T-helper 2 cell treated with Interferon-gamma antibody and Interleukin-4, amounts not matched to agents 5 μg/mL and 100 μg/mL, for 36 hours (primary cell): ENCODE data around the gene ENOX1.

Source experiments
- DNase-seq: peaks from one replicate; pipeline ENCODE4 v3.0.0; 2021; ENCODE audit warnings: low spot score
- H3K27ac Mint-ChIP-seq: one replicate; pipeline ENCODE4 v1.8.0; 2021; ENCODE audit warnings: mild to moderate bottlenecking, mixed read lengths
- H3K27me3 Mint-ChIP-seq: one replicate; pipeline ENCODE4 v1.8.0; 2021; ENCODE audit warnings: low read depth, mixed read lengths
- H3K36me3 Mint-ChIP-seq: one replicate; pipeline ENCODE4 v1.8.0; 2021; ENCODE audit warnings: low read depth, mixed read lengths
- H3K4me1 Mint-ChIP-seq: one replicate; pipeline ENCODE4 v1.8.0; 2021; ENCODE audit warnings: low read depth, mixed read lengths
- H3K4me3 Mint-ChIP-seq: one replicate; pipeline ENCODE4 v1.8.0; 2022; ENCODE audit warnings: mild to moderate bottlenecking, moderate library complexity, mixed read lengths
- H3K9me3 Mint-ChIP-seq: one replicate; pipeline ENCODE4 v1.8.0; 2021; ENCODE audit warnings: mixed read lengths

The ENOX1 gene

DNA sequence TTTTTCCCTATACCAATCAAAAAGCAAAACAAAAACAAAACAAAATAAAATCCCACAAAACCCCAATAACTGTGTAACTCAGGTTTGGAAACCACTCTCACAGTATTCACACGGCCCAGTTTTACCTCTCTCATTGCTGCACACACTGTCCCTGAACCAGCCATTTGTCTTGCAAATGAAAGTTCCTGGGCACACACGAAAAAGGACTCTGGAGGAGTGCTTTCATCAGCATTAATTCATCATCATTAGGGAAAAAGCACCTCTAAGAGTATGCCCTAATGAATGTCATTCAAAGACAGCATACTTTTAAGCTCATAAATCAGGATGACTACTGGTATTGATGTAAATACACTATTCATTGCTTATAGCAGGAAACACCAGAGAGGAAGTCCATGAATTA is 457.1 kb downstream of the ENOX1 start:
- Mint-ChIP-seq H3K27ac (no peak overlapping the region), H3K4me3 (no peak overlapping the region), H3K36me3 (no peaks in the 10 kb centered on the region), H3K27me3 (peaks cover 2% of the 10 kb centered on the region), H3K9me3 (no peaks in the 10 kb centered on the region), H3K4me1 (no peaks in the 10 kb centered on the region)
- DNase-seq = no peak

DNA sequence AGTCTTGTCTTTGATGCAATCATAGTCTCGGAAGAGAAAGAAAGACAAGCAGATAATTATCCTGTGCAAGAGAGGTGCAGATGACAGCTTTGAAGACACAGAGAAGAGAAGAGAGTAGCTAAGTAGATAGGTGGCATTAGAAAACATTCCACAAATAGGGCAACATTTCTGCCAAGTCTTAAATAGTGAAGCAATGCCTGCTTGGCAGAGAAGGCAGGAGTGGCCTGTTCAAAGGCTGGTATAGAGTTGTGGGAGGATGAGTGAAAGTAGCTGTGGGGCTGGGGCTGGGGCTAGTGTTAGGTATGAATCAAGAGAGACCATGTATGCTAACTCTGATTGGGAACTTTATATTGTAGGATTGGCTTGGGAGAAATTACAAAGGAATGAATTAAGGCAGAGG is 457.9 kb downstream of the ENOX1 start:
- H3K27me3 Mint-ChIP-seq = peaks cover 2% of the 10 kb centered on the region
- H3K27ac Mint-ChIP-seq = no peak overlapping the region
- no peaks in the 10 kb centered on the region for H3K36me3 Mint-ChIP-seq
- H3K4me1 Mint-ChIP-seq = no peaks in the 10 kb centered on the region
- H3K9me3 Mint-ChIP-seq = no peaks in the 10 kb centered on the region
- DNase-seq = no peak
- no peak overlapping the region for H3K4me3 Mint-ChIP-seq

DNA sequence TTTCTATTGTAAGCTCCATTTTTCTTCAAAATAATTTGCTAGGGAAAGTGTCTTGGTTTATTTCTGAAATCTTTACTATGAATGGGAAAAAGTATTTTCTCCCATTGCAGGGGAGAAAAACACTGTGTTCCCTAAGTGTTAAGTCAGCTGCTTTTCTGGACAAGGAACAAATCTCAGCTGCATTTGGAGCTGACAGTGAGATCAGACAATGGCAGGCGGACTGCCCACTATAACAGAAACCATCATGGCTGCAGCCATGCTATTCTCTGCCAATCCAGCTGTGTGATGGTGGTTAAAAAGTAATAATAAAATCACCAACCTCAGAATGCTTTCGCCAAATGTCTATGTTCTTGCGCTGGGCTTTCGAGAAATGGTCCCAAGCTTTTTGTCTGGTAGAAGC is 460.7 kb downstream of the ENOX1 start:
- Mint-ChIP-seq H3K27ac (no peak overlapping the region), H3K36me3 (no peaks in the 10 kb centered on the region), H3K4me1 (no peaks in the 10 kb centered on the region), H3K27me3 (peaks cover 5% of the 10 kb centered on the region), H3K9me3 (no peaks in the 10 kb centered on the region), H3K4me3 (no peak overlapping the region)
- no peak for DNase-seq

DNA sequence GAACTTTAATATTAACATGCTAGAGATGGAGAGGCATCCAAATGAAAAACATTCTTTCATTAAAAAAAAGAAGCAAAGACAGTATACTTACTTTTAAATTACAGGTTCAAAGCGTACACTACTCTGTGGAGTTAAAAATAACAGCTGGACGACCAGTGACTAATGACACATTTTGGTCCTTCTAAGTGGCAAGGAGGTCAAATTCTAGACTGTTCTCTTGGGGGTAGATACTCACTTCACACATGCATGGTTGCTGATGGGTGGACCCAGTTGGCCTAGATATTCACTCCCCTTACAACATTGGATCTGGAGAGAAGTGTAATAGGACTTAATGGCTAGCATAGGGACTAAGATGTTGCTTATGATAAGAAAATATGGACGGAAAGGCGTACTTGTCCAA is 461.1 kb downstream of the ENOX1 start:
- Mint-ChIP-seq H3K27me3 (peaks cover 8% of the 10 kb centered on the region), H3K36me3 (no peaks in the 10 kb centered on the region), H3K4me3 (no peak overlapping the region), H3K27ac (no peak overlapping the region), H3K4me1 (no peaks in the 10 kb centered on the region), H3K9me3 (no peaks in the 10 kb centered on the region)
- DNase-seq = no peak

DNA sequence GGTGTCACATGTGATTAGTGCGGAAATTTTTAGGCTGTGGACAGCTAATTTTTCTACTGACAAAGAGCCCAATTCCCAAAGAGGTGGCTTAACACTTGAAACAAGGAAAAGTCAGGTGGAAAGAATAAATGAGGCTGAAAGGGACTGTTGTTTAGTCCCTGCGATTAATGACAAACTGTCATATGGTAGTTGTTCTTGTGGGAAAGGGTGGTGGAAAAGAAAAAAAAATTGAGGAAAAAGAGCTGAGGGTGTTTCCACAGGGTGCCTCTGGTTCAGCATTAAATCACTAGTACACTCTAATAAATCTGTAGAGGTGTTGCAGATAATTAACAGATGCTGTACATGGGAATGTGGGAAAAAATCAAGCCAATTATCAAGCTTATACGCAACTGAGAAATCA is 462.6 kb downstream of the ENOX1 start:
- DNase-seq = no peak
- Mint-ChIP-seq H3K4me1 (no peaks in the 10 kb centered on the region), H3K36me3 (no peaks in the 10 kb centered on the region), H3K27ac (no peak overlapping the region), H3K9me3 (no peaks in the 10 kb centered on the region), H3K27me3 (peaks cover 8% of the 10 kb centered on the region), H3K4me3 (no peak overlapping the region)

DNA sequence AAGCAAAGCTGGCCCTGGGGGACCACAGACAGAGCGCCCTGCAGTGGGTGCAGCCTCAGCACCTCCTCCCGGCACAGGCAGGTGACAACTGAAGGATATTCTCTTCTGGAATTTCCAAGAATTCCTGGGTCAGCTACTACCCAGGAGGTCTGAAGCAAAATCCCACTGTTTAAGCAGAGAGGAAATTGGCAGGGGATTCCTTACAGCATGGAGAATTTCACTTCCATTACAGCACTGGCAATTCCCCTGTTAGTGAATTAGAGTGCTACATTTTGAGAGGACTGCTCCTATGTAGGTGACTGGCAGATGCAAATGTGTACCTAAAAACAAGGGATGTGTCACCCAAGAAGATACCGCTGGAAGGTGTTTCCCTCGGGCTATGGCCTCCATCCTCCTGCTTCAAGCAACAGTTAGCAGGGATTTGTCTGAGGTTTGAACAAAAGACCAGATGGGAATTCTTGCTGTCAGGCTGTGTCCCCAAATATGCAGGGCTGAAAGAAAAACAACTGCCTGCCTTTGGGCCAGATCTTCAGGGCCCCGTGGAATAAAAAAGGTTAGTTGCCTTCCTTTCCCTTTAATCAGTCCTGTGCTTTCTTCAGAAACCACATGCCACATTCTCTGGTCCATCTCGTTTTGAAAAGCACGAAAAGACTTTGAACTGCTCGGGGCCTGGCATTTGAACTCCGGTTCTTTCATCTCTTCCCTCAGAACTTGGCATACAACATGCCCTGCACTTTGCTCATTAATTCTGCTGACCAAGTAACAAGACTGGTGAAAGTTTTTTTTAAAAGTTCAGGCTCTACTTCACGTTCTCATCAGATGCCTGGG is 466.9 kb downstream of the ENOX1 start:
- Mint-ChIP-seq H3K4me1 (no peaks in the 10 kb centered on the region), H3K36me3 (no peaks in the 10 kb centered on the region), H3K27me3 (peaks cover 8% of the 10 kb centered on the region), H3K4me3 (no peak overlapping the region), H3K9me3 (no peaks in the 10 kb centered on the region), H3K27ac (no peak overlapping the region)
- DNase-seq = no peak

DNA sequence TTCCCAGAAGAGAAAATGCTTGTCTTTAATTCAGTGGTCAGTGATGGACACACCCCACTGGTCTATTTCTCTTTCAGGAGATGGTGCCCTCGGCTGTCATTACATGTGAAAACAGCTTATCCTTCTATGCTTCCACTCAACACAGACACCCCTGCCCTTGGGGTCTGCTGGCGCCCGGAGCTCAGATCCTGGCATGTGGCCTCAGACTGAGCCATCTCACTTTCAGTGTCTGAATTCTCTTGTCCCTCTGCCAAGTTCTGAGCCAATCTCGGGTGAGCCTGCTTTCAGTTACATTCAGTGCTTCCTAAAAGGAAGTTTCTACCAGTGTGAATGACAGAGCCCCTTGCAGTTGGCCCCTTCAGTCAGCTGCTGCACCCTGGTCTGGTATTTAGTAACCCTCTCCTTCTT is 469.8 kb downstream of the ENOX1 start:
- no peak overlapping the region for H3K27ac Mint-ChIP-seq
- H3K36me3 Mint-ChIP-seq = no peaks in the 10 kb centered on the region
- no peak for DNase-seq
- no peaks in the 10 kb centered on the region for H3K9me3 Mint-ChIP-seq
- no peaks in the 10 kb centered on the region for H3K4me1 Mint-ChIP-seq
- H3K27me3 Mint-ChIP-seq = peaks cover 12% of the 10 kb centered on the region
- H3K4me3 Mint-ChIP-seq = no peak overlapping the region

DNA sequence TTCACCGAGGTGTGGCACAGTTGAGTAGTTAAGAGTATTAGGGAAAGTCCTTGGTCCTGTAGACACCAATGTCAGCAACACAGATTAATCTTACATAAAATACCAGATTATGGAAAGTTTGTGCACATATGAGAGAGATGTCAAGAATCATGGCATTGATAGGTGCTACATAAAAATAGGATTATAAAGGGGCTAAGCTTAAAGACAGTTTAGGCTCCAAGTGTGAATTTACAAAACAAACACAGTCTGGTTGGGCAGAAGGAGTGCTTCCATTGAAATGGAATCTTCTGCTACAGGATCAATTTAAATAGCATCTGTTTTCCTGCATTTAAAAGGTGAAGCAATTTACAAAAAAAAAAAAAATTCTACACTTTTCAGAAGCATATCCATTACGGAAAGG is 470.5 kb downstream of the ENOX1 start:
- Mint-ChIP-seq H3K27ac (no peak overlapping the region), H3K9me3 (no peaks in the 10 kb centered on the region), H3K4me1 (no peaks in the 10 kb centered on the region), H3K36me3 (no peaks in the 10 kb centered on the region), H3K27me3 (peaks cover 9% of the 10 kb centered on the region), H3K4me3 (no peak overlapping the region)
- no peak for DNase-seq

DNA sequence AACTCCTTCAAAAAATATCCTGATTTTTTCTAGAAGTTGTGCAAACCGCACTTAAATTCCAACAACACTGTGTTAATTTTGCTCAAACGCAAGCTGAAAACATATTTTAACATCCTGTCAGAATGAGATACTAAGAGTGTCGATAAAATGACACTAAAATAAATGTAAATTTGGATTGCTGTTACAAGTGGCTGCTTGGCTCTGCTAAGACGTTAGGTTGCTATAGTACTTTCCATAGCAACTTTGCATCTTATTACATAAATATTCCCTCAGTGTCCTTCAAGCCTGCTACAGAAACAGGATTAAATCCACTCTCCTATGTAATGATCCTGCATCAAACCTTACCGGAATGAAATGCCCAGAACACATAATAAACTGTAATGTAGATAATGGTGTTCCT is 471.2 kb downstream of the ENOX1 start:
- Mint-ChIP-seq H3K27ac (no peak overlapping the region), H3K4me3 (no peak overlapping the region), H3K9me3 (no peaks in the 10 kb centered on the region), H3K4me1 (no peaks in the 10 kb centered on the region), H3K27me3 (peaks cover 9% of the 10 kb centered on the region), H3K36me3 (no peaks in the 10 kb centered on the region)
- no peak for DNase-seq

DNA sequence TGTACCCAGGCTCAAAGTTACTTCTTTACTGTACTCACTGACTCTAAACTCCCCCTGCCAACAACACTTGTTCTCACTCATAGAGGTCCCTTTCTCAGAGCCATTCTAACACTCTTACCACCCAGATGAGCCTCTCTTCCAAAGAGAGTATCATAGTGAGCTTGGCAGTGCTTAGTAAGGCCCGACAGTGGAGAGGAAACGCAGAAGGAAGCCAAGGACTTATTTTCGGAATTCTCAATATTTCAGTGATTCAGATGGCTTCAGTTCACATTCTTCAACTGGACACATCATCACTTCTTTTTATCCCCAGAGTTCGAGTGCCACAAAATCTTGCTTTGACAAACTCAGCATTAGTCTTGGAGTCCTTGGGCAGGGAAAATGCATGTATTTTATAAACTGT is 477.5 kb downstream of the ENOX1 start:
- no peaks in the 10 kb centered on the region for H3K9me3 Mint-ChIP-seq

DNA sequence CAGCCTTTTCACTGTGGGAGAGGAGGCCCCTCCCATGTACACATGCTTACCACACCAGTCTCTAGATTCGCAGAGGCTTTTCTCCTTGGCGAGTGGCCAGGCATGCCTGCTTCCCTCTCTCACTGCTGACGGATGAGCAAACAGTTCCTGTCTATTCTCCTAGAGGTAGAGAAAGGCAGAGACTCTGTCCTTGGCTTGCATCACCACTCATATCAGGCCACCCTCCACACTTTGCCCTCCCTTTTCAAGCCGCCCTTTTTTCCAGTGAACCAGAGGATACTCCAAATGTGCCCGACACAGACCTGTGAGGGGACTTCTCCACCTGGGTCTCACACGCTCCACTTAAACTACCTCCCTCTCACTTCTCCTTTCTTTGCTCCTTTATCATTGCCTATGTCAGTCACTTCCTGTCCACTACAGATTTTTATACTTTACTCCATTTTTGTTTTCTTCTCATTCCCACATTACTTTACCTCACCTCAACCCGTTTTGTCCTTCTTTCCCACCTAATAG is 478.8 kb downstream of the ENOX1 start:
- no peaks in the 10 kb centered on the region for H3K4me1 Mint-ChIP-seq
- H3K4me3 Mint-ChIP-seq = no peak overlapping the region
- no peaks in the 10 kb centered on the region for H3K36me3 Mint-ChIP-seq
- DNase-seq = no peak
- no peaks in the 10 kb centered on the region for H3K9me3 Mint-ChIP-seq
- no peak overlapping the region for H3K27ac Mint-ChIP-seq
- peaks cover 20% of the 10 kb centered on the region for H3K27me3 Mint-ChIP-seq

More for the DNA sequence above, 477.5 kb downstream of the ENOX1 start:
- DNase-seq = no peak
- Mint-ChIP-seq H3K27me3 (peaks cover 17% of the 10 kb centered on the region), H3K27ac (no peak overlapping the region), H3K4me1 (no peaks in the 10 kb centered on the region), H3K4me3 (no peak overlapping the region), H3K36me3 (no peaks in the 10 kb centered on the region)

DNA sequence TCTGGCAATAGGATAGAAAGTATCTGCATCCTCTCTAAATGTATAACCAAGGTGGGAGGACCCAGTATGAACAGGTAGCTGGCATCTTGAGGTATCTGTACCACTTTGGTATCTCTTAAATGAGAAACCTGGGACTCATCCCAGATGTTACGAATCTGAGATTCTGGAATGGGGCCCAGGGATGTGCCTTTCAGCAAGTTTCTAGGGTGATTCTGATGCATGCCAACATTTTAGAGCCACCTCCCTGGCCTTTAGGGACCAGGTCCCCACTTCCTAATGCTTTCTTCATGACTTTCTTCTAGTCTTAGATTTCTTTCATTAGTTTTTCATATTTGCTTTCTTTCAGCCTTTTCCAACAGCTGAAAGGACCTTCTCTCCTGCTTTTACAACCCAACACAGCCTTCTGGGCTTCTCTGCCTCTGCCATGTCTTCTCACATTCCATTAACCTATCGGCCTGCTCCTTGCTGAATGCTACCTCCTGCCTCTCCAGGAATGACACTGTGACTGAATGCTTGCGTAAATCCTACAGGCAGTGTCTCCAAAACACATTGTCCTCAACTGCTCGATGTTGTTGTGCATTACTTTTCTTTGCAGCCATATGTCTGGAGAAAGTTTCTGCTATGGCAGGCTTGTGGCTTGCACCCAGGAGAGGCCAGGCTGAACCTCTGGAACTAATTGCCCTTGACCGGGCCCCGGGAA is 479.4 kb downstream of the ENOX1 start:
- H3K9me3 Mint-ChIP-seq = no peaks in the 10 kb centered on the region
- H3K4me3 Mint-ChIP-seq = no peak overlapping the region
- peaks cover 17% of the 10 kb centered on the region for H3K27me3 Mint-ChIP-seq
- no peak for DNase-seq
- H3K27ac Mint-ChIP-seq = no peak overlapping the region
- no peaks in the 10 kb centered on the region for H3K36me3 Mint-ChIP-seq
- no peaks in the 10 kb centered on the region for H3K4me1 Mint-ChIP-seq

DNA sequence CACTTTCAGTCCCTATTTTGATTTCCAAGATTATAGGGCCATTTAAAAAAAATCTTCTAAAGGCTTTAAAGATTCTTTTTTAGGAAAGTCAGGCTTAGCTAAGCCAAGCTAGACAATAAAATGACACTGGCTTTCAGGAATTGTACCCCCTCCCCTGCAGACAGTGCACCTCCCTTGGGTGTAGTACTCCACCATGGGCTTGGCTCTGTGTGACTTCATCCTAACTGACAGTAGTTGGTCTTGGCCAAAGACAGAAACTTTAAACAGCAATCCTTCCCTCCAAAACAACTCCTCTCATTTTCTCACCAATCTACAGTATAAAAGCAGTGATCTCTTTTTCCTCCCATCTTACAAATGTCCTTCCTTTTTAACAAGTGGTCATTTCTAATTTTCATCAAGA is 480.4 kb downstream of the ENOX1 start:
- H3K4me1 Mint-ChIP-seq = no peaks in the 10 kb centered on the region
- no peak overlapping the region for H3K4me3 Mint-ChIP-seq
- DNase-seq = no peak
- H3K36me3 Mint-ChIP-seq = no peaks in the 10 kb centered on the region
- H3K9me3 Mint-ChIP-seq = no peaks in the 10 kb centered on the region
- peaks cover 17% of the 10 kb centered on the region for H3K27me3 Mint-ChIP-seq
- H3K27ac Mint-ChIP-seq = no peak overlapping the region

DNA sequence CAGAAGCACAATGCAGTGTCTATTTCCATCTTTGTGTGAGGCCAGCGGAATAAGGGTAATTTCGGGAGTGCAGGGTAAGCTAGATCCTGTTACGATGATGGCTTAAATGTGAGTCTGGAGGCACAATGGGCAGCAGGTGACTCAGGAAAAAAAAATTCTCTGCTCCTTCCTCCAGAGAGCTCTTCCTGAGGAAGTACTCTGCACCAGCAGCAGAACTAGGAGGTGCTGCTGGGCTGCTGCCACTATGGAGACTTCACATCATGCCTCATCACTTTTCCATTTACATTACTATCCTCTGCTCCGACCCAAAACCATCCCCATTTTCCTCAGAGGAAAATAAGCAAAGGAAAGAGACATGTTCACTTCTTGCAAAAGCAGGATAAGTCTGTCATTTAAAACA is 481.4 kb downstream of the ENOX1 start:
- H3K36me3 Mint-ChIP-seq = no peaks in the 10 kb centered on the region
- H3K9me3 Mint-ChIP-seq = no peaks in the 10 kb centered on the region
- no peaks in the 10 kb centered on the region for H3K4me1 Mint-ChIP-seq
- H3K27me3 Mint-ChIP-seq = peaks cover 14% of the 10 kb centered on the region
- no peak overlapping the region for H3K27ac Mint-ChIP-seq
- DNase-seq = no peak
- no peak overlapping the region for H3K4me3 Mint-ChIP-seq
